KMS-11 (cell line): ENCODE data around the gene MMP15.

ENCODE experiments used
- H2AFZ ChIP-seq: fragments of 200-600 bp; sonication (generic); 2 replicates; pipeline ENCODE4 v1.6.1; 2016; ENCODE audit warnings: antibody characterized with exemption, mixed run types, low read depth
- H3K27ac ChIP-seq: fragments of 200-600 bp; sonication (generic); 2 replicates; pipeline ENCODE4 v1.6.1; 2016; ENCODE audit warnings: mild to moderate bottlenecking, mixed run types
- H3K27me3 ChIP-seq: fragments of 200-600 bp; sonication (generic); 2 replicates; pipeline ENCODE4 v1.6.1; 2017; ENCODE audit warnings: mild to moderate bottlenecking, low read depth, mixed run types, moderate library complexity; ENCODE audit not compliant: insufficient read depth
- H3K36me3 ChIP-seq: fragments of 200-600 bp; sonication (generic); 2 replicates; pipeline ENCODE4 v1.6.1; 2017; ENCODE audit warnings: mild to moderate bottlenecking, mixed run types; ENCODE audit not compliant: insufficient read depth
- H3K4me1 ChIP-seq: fragments of 200-600 bp; sonication (generic); 2 replicates; pipeline ENCODE4 v1.6.1; 2016; ENCODE audit warnings: mild to moderate bottlenecking, low read depth, mixed run types; ENCODE audit not compliant: poor library complexity, severe bottlenecking
- H3K4me2 ChIP-seq: fragments of 200-600 bp; sonication (generic); 2 replicates; pipeline ENCODE4 v1.7.0; 2016; ENCODE audit warnings: mild to moderate bottlenecking, mixed run types
- H3K4me3 ChIP-seq: fragments of 200-600 bp; sonication (generic); IDR thresholded peaks from 2 replicates; pipeline ENCODE4 v1.6.1; 2017; ENCODE audit warnings: low read depth, low read length, mixed read lengths; ENCODE audit not compliant: insufficient read depth
- H3K79me2 ChIP-seq: fragments of 200-600 bp; sonication (generic); 2 replicates; pipeline ENCODE4 v1.6.1; 2016; ENCODE audit warnings: low read depth, mixed run types; ENCODE audit not compliant: insufficient read depth
- H3K9ac ChIP-seq: fragments of 200-600 bp; sonication (generic); 2 replicates; pipeline ENCODE4 v1.6.1; 2016; ENCODE audit warnings: mild to moderate bottlenecking, mixed run types
- H4K20me1 ChIP-seq: fragments of 200-600 bp; sonication (generic); 2 replicates; pipeline ENCODE4 v1.6.1; 2016; ENCODE audit warnings: mild to moderate bottlenecking, mixed run types; ENCODE audit not compliant: insufficient read depth
- TF ChIP-seq, protein P1 (sequence below): fragments of 200-600 bp; sonication (generic); conservative IDR thresholded peaks from 2 replicates; pipeline ENCODE4 v1.6.1; 2017; ENCODE audit warnings: low read depth, mild to moderate bottlenecking, antibody characterized with exemption, low read length, moderate library complexity, mixed read lengths

Gene MMP15

DNA sequence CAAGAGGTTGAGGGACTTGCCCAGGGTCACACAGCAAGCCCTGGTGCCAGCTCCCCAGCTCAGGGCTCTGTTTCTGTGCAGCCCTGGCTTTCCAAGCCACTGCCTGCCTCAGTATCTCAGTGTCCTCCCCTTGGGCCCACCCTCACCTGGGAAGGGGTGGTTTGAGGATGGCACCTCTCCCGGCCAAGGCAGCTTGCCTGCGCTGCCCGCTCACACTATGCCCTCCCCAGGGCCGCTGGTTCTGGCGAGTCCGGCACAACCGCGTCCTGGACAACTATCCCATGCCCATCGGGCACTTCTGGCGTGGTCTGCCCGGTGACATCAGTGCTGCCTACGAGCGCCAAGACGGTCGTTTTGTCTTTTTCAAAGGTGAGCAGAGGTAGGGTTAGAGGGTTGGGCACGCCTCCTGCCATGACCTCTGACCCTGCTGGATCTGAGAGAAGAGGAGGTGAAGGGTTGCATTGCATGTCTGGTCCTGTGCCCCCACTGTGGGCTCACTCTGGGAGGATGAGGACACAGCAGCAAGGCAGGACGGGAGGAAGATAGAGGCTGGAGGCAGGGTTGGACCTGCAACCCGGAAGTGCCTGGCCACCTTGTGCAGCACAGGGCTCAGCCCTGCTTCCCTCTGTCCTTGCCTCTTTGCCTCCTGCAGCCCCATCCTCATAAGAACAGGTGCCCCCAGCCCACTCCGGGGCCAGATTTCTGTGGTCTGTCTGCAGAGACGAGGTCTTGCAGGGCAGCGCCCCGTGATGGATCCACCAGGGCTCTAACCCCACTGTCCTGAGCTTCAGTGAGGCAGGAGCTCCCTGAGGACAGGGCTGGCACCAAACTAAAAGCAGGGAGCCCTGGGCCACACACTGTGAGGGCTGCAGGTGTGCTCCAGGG is 16.7 kb downstream of the MMP15 start:
- no peaks in the 10 kb centered on the region for H3K79me2 ChIP-seq
- no peak overlapping the region for H3K4me2 ChIP-seq
- TF ChIP-seq, protein P1, sequence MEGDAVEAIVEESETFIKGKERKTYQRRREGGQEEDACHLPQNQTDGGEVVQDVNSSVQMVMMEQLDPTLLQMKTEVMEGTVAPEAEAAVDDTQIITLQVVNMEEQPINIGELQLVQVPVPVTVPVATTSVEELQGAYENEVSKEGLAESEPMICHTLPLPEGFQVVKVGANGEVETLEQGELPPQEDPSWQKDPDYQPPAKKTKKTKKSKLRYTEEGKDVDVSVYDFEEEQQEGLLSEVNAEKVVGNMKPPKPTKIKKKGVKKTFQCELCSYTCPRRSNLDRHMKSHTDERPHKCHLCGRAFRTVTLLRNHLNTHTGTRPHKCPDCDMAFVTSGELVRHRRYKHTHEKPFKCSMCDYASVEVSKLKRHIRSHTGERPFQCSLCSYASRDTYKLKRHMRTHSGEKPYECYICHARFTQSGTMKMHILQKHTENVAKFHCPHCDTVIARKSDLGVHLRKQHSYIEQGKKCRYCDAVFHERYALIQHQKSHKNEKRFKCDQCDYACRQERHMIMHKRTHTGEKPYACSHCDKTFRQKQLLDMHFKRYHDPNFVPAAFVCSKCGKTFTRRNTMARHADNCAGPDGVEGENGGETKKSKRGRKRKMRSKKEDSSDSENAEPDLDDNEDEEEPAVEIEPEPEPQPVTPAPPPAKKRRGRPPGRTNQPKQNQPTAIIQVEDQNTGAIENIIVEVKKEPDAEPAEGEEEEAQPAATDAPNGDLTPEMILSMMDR = no peak
- no peaks in the 10 kb centered on the region for H3K27me3 ChIP-seq
- no peak overlapping the region for H3K27ac ChIP-seq
- no peaks in the 10 kb centered on the region for H3K36me3 ChIP-seq
- no peaks in the 10 kb centered on the region for H3K4me1 ChIP-seq
- H4K20me1 ChIP-seq = no peaks in the 10 kb centered on the region
- H3K4me3 ChIP-seq = no peak overlapping the region
- no peak overlapping the region for H2AFZ ChIP-seq
- no peak overlapping the region for H3K9ac ChIP-seq

DNA sequence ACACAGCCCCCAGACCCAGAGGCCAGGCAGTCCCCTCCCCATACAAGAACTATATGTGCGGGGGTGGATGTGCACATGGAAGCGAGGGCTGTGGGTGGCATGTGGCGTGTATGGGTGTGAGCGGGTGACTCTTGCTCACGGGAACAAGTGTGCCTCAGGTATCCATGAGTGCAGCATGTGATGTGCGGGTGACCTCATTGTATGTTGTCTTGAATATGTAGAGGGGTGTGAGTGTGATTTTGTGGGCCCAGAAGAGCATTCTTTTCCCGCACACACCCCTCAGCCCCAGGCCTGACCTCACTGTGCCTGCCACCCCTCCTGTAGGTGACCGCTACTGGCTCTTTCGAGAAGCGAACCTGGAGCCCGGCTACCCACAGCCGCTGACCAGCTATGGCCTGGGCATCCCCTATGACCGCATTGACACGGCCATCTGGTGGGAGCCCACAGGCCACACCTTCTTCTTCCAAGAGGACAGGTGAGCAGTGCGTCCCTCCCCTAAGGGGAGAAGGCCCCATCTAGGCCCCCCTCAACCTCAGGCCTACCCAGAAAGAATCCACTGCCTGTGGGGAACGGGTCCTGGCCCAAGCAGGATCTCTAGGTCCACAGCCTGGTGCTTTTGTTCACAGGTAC is 17.4 kb downstream of the MMP15 start:
- Histone ChIP-seq H3K79me2 (no peaks in the 10 kb centered on the region), H3K36me3 (no peaks in the 10 kb centered on the region), H3K4me2 (no peak overlapping the region), H3K4me1 (no peaks in the 10 kb centered on the region), H4K20me1 (no peaks in the 10 kb centered on the region), H3K27me3 (no peaks in the 10 kb centered on the region), H3K27ac (no peak overlapping the region), H3K4me3 (no peak overlapping the region), H3K9ac (no peak overlapping the region), H2AFZ (no peak overlapping the region)
- TF ChIP-seq, protein P1 = no peak

DNA sequence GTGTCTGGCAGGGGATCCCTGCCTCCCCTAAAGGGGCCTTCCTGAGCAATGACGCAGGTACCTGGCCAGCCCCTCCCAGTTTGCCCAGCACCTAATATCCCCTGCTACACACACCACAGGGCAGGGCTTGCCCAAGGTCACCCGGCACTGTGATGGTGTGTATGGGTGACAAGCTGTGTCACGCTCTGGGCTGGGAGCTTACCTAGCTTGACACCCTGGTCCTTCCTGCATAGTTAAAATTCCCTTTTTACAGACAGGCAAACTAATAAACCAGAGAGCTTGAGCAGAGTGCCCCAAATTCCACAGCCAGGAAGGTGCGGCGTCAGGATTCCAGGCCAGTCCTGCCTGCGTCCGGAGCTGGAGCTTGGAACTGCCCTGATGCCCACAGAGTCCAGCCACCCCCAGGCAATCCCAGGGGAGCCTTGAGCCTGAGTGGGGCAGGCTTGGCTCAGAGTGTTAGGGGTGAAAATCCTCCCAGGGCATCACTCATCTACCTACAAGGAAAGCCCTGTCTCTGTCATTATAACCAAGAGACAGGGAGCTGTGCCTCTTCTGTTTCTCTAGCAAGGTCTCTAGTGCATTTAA is 18.1 kb downstream of the MMP15 start:
- no peaks in the 10 kb centered on the region for H3K4me1 ChIP-seq
- TF ChIP-seq, protein P1 = no peak
- H3K9ac ChIP-seq = no peak overlapping the region
- H4K20me1 ChIP-seq = no peaks in the 10 kb centered on the region
- H3K4me2 ChIP-seq = no peak overlapping the region
- H3K36me3 ChIP-seq = no peaks in the 10 kb centered on the region
- no peaks in the 10 kb centered on the region for H3K79me2 ChIP-seq
- no peak overlapping the region for H3K4me3 ChIP-seq
- no peak overlapping the region for H3K27ac ChIP-seq
- no peak overlapping the region for H2AFZ ChIP-seq
- H3K27me3 ChIP-seq = no peaks in the 10 kb centered on the region

DNA sequence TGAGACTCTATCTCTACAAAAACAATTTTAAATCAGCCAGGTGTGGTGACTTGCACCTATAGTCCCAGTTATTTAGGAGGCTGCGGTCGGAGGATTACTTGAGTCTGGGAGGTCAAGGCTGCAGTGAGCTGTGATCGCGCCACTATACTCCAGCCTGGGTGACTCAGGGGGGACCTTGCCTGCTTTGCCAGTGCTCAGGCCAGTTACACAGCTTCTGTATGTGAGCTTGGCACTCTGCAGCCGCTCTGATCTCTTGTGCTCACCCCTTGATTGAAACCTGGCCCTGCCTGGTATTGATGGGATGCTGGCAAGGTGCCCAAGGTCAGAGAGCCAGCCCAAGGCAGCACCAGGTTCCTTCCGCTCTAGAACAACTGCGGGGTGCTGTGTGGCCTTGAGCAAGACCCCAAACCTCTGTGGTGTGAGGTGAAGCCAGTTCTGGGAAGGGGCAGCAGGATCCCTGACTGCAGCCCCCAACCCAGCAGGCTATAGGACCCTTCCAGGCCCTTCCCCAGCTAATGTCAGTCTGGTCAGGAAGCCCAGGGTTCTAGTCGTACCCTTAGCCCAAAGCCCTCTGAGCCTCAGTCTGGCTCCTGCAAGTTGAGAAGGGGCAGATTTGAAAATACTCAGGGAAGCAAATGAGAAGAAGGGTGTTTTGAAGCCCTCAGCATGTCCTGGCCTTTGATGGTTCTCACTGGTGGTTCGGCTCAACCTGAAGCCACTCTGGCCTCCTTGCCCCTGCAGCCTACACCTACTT is 18.9 kb downstream of the MMP15 start:
- H3K9ac ChIP-seq = no peak overlapping the region
- no peaks in the 10 kb centered on the region for H3K4me1 ChIP-seq
- no peak overlapping the region for H3K27ac ChIP-seq
- H3K4me2 ChIP-seq = no peak overlapping the region
- H2AFZ ChIP-seq = no peak overlapping the region
- TF ChIP-seq, protein P1 = no peak
- H4K20me1 ChIP-seq = no peaks in the 10 kb centered on the region
- no peaks in the 10 kb centered on the region for H3K36me3 ChIP-seq
- H3K79me2 ChIP-seq = no peaks in the 10 kb centered on the region
- no peak overlapping the region for H3K4me3 ChIP-seq
- no peaks in the 10 kb centered on the region for H3K27me3 ChIP-seq
